T-helper 22 cell (primary cell): ENCODE measurements around the gene MARCHF3.
"Not testable (repeated sequence)": the region's sequence is repeated elsewhere in the genome, so short reads cannot be mapped to it uniquely, and the experiment has no call there.

Source experiments
- DNase-seq: peaks from one replicate; pipeline ENCODE4 v3.0.0-alpha.2; 2020; ENCODE audit warnings: low read depth

MARCHF3 gene

GRCh38 chr5:127046343-127047072 is 16.1 kb upstream of the MARCHF3 start:
- DNase-seq: no peak

GRCh38 chr5:127042593-127042992 is 12.2 kb upstream of the MARCHF3 start:
- no peak for DNase-seq

GRCh38 chr5:127041571-127041970 is 11.2 kb upstream of the MARCHF3 start:
- DNase-seq: no peak

- DNase-seq: no peak
Measured at GRCh38 chr5:127040796-127041520, 10.6 kb upstream of the MARCHF3 start.

GRCh38 chr5:127038550-127038949 is 8.2 kb upstream of the MARCHF3 start:
- no peak for DNase-seq

GRCh38 chr5:127031863-127032232 is 1.5 kb upstream of the MARCHF3 start:
- no peak for DNase-seq

- DNase-seq: no peak
Measured at GRCh38 chr5:127031147-127031862, 947 bp upstream of the MARCHF3 start.

GRCh38 chr5:127029581-127030258 is 638 bp downstream of the MARCHF3 start:
- DNase-seq: peak; percentile 7

GRCh38 chr5:127028822-127029457 is 1.4 kb downstream of the MARCHF3 start:
- no peak for DNase-seq

- DNase-seq: no peak
Measured at GRCh38 chr5:127027539-127027938, 2.8 kb downstream of the MARCHF3 start.

- DNase-seq: no peak
Measured at GRCh38 chr5:127026166-127026565, 4.2 kb downstream of the MARCHF3 start.

- DNase-seq: no peak
Measured at GRCh38 chr5:127025467-127025866, 4.9 kb downstream of the MARCHF3 start.

- DNase-seq: no peak
Measured at GRCh38 chr5:127024821-127025220, 5.5 kb downstream of the MARCHF3 start.

GRCh38 chr5:127023552-127024191 is 6.7 kb downstream of the MARCHF3 start:
- not testable (repeated sequence) for DNase-seq

- no peak for DNase-seq
Measured at GRCh38 chr5:127022846-127023245, 7.5 kb downstream of the MARCHF3 start.

- no peak for DNase-seq
Measured at GRCh38 chr5:127019928-127020327, 10.4 kb downstream of the MARCHF3 start.

GRCh38 chr5:127016722-127017121 is 13.6 kb downstream of the MARCHF3 start:
- not testable (repeated sequence) for DNase-seq

GRCh38 chr5:127015716-127016115 is 14.6 kb downstream of the MARCHF3 start:
- no peak for DNase-seq

- DNase-seq: no peak
Measured at GRCh38 chr5:127014573-127014972, 15.8 kb downstream of the MARCHF3 start.

- no peak for DNase-seq
Measured at GRCh38 chr5:127013407-127013806, 17.0 kb downstream of the MARCHF3 start.

GRCh38 chr5:127012916-127013315 is 17.4 kb downstream of the MARCHF3 start:
- no peak for DNase-seq
